Neural progenitor cell (in vitro differentiated cells): ENCODE results near the gene KDSR. TPM values are rescaled to one million over a fixed set of nuclear protein-coding genes. Genes with fewer than 3 reads are reported as not detected.

Source experiments
- DNase-seq: peaks from one replicate; pipeline ENCODE4 v3.0.0-alpha.2; 2016; ENCODE audit warnings: low spot score
- H2AFZ ChIP-seq: fragments of 200-600 bp; sonication (generic); replicated peaks from 2 replicates; pipeline ENCODE4 v1.6.1; 2016; ENCODE audit warnings: antibody characterized with exemption
- H3F3A ChIP-seq: fragments of 200-600 bp; sonication (generic); 2 replicates; pipeline ENCODE4 v1.6.1; 2016; ENCODE audit warnings: antibody characterized with exemption, low read depth
- H3K27ac ChIP-seq: fragments of 200-600 bp; sonication (generic); 2 replicates; pipeline ENCODE4 v1.5.1; 2016; ENCODE audit warnings: mild to moderate bottlenecking
- H3K27me3 ChIP-seq: fragments of 200-600 bp; sonication (generic); 2 replicates; pipeline ENCODE4 v1.6.1; 2016; ENCODE audit warnings: mild to moderate bottlenecking, moderate library complexity
- H3K36me3 ChIP-seq: fragments of 200-600 bp; sonication (generic); 2 replicates; pipeline ENCODE4 v1.5.1; 2016
- H3K4me1 ChIP-seq: fragments of 200-600 bp; sonication (generic); 2 replicates; pipeline ENCODE4 v1.6.1; 2016; ENCODE audit warnings: mixed run types
- H3K4me2 ChIP-seq: fragments of 200-600 bp; sonication (generic); 2 replicates; pipeline ENCODE4 v1.6.1; 2016
- H3K4me3 ChIP-seq: fragments of 200-600 bp; sonication (generic); 2 replicates; pipeline ENCODE4 v1.5.1; 2016
- H3K79me2 ChIP-seq: fragments of 200-600 bp; sonication (generic); 2 replicates; pipeline ENCODE4 v1.6.1; 2016; ENCODE audit warnings: low read depth
- H3K9ac ChIP-seq: fragments of 200-600 bp; sonication (generic); 2 replicates; pipeline ENCODE4 v1.6.1; 2016
- H3K9me3 ChIP-seq: fragments of 200-600 bp; sonication (generic); 2 replicates; pipeline ENCODE4 v1.5.1; 2016; ENCODE audit warnings: low read depth
- H4K20me1 ChIP-seq: fragments of 200-600 bp; sonication (generic); 2 replicates; pipeline ENCODE4 v1.6.1; 2016; ENCODE audit warnings: low read depth
- H3K27ac Mint-ChIP-seq: 3 replicates; pipeline ENCODE4 v1.8.0; 2021; ENCODE audit warnings: mixed read lengths
- H3K27me3 Mint-ChIP-seq: 2 replicates; pipeline ENCODE4 v1.8.0; 2022; ENCODE audit warnings: low read depth, mild to moderate bottlenecking, inconsistent platforms, moderate library complexity, mixed read lengths; ENCODE audit not compliant: insufficient read depth
- H3K36me3 Mint-ChIP-seq: 3 replicates; pipeline ENCODE4 v1.8.0; 2021; ENCODE audit warnings: mixed read lengths
- H3K4me1 Mint-ChIP-seq: 3 replicates; pipeline ENCODE4 v1.8.0; 2021; ENCODE audit warnings: mixed read lengths
- H3K4me3 Mint-ChIP-seq: 3 replicates; pipeline ENCODE4 v1.8.0; 2021; ENCODE audit warnings: mild to moderate bottlenecking, moderate library complexity, mixed read lengths
- H3K9me3 Mint-ChIP-seq: 3 replicates; pipeline ENCODE4 v1.8.0; 2020; ENCODE audit warnings: mixed read lengths
- CTCF ChIP-seq: fragments of 200-600 bp; sonication (generic); IDR thresholded peaks from 2 replicates; pipeline ENCODE4 v1.5.1; 2017; ENCODE audit warnings: antibody characterized with exemption, mild to moderate bottlenecking
- EZH2 ChIP-seq: fragments of 200-600 bp; sonication (generic); IDR thresholded peaks from 2 replicates; pipeline ENCODE4 v1.6.1; 2017; ENCODE audit warnings: antibody characterized with exemption, mild to moderate bottlenecking, moderate library complexity
- EZH2phosphoT487 ChIP-seq: fragments of 200-600 bp; sonication (generic); IDR thresholded peaks from 2 replicates; pipeline ENCODE4 v1.6.1; 2017; ENCODE audit warnings: antibody characterized with exemption
- total RNA-seq: library from RNA; depleted of rRNA; stranded (reverse); fragments of >200 nt; gene quantifications from 2 replicates; pipeline ENCODE4 v1.2.3, GENCODE V29; 2015; ENCODE audit warnings: low replicate concordance

Gene KDSR
- total RNA-seq, 1 donor from 2014 or later = 20.6 TPM

GRCh38 chr18:63282793-63283192, 84.2 kb downstream of the KDSR start:
- Histone ChIP-seq H3K27ac (no peak overlapping the region), H3K79me2 (no peaks in the 10 kb centered on the region), H3K36me3 (no peaks in the 10 kb centered on the region), H3K27me3 (no peaks in the 10 kb centered on the region), H4K20me1 (no peaks in the 10 kb centered on the region), H3K9me3 (no peaks in the 10 kb centered on the region), H3K9ac (no peak overlapping the region), H2AFZ (no peak overlapping the region), H3K4me3 (no peak overlapping the region), H3K4me1 (no peaks in the 10 kb centered on the region), H3F3A (no peaks in the 10 kb centered on the region), H3K4me2 (no peak overlapping the region)
- no peak overlapping the region for H3K4me3 Mint-ChIP-seq
- no peak overlapping the region for H3K27ac Mint-ChIP-seq
- peaks cover 6% of the 10 kb centered on the region for H3K36me3 Mint-ChIP-seq
- peaks cover 11% of the 10 kb centered on the region for H3K27me3 Mint-ChIP-seq
- DNase-seq = no peak
- TF ChIP-seq EZH2phosphoT487 (no peak), EZH2 (no peak), CTCF (no peak)
- H3K9me3 Mint-ChIP-seq = no peaks in the 10 kb centered on the region
- peaks cover 13% of the 10 kb centered on the region for H3K4me1 Mint-ChIP-seq

Other genes with a start within 250 kb of the KDSR start
- 4.2 and 4.9 TPM in 2 replicates for gene BCL2, start 47.4 kb downstream of the KDSR start, total RNA-seq
- gene VPS4B, start 55.3 kb upstream of the KDSR start, total RNA-seq = 25.4 and 42.2 TPM in 2 replicates
- 0.09 TPM in 1 of 2 replicates, not detected in the other for gene SERPINB5, start 109.8 kb upstream of the KDSR start, total RNA-seq
- gene SERPINB12, start 175.2 kb upstream of the KDSR start, total RNA-seq = not detected in 2 replicates
- gene SERPINB13, start 220.1 kb upstream of the KDSR start, total RNA-seq = not detected in 2 replicates